ENCODE results near the gene CCNA1.

Gene CCNA1

GRCh38 chr13:36475468-36475867 lies 43.2 kb downstream of the CCNA1 start:
- no peak overlapping the region for H2AFZ ChIP-seq (ENCODE audit: low read depth)
- H3K4me2 ChIP-seq: no peak overlapping the region
- TF ChIP-seq CTCF (conservative IDR thresholded peaks at IDR 0.05; ENCODE audit: low read depth, low read length): no peak
- H4K20me1 ChIP-seq (ENCODE audit: insufficient read depth): no peaks in the 10 kb centered on the region
- H3K4me3 ChIP-seq (IDR thresholded peaks at IDR 0.05; ENCODE audit: insufficient read depth, low read depth, low read length): no peak overlapping the region
- H3K36me3 ChIP-seq (ENCODE audit: insufficient read depth): no peaks in the 10 kb centered on the region
- H3K79me2 ChIP-seq (ENCODE audit: insufficient read depth, low read depth): no peaks in the 10 kb centered on the region
- no peak overlapping the region for H3K27ac ChIP-seq
- H3K9ac ChIP-seq: no peak overlapping the region
- no peaks in the 10 kb centered on the region for H3K4me1 ChIP-seq (ENCODE audit: low read depth, poor library complexity, severe bottlenecking)
- no peaks in the 10 kb centered on the region for H3K27me3 ChIP-seq (ENCODE audit: insufficient read depth, low read depth)

- no peak for TF ChIP-seq CTCF (conservative IDR thresholded peaks at IDR 0.05; ENCODE audit: low read depth, low read length)
- Histone ChIP-seq H3K27ac (no peak overlapping the region), H3K79me2 (ENCODE audit: insufficient read depth, low read depth) (no peaks in the 10 kb centered on the region), H4K20me1 (ENCODE audit: insufficient read depth) (no peaks in the 10 kb centered on the region), H3K4me2 (no peak overlapping the region), H2AFZ (ENCODE audit: low read depth) (no peak overlapping the region), H3K36me3 (ENCODE audit: insufficient read depth) (no peaks in the 10 kb centered on the region), H3K27me3 (ENCODE audit: insufficient read depth, low read depth) (no peaks in the 10 kb centered on the region), H3K4me3 (IDR thresholded peaks at IDR 0.05; ENCODE audit: insufficient read depth, low read depth, low read length) (no peak overlapping the region), H3K9ac (no peak overlapping the region), H3K4me1 (ENCODE audit: low read depth, poor library complexity, severe bottlenecking) (no peaks in the 10 kb centered on the region)
Measured at GRCh38 chr13:36476661-36477060, 44.4 kb downstream of the CCNA1 start.

- Histone ChIP-seq H3K4me1 (ENCODE audit: low read depth, poor library complexity, severe bottlenecking) (no peaks in the 10 kb centered on the region), H2AFZ (ENCODE audit: low read depth) (no peak overlapping the region), H3K79me2 (ENCODE audit: insufficient read depth, low read depth) (no peaks in the 10 kb centered on the region), H4K20me1 (ENCODE audit: insufficient read depth) (no peaks in the 10 kb centered on the region), H3K27me3 (ENCODE audit: insufficient read depth, low read depth) (no peaks in the 10 kb centered on the region), H3K9ac (no peak overlapping the region), H3K27ac (no peak overlapping the region), H3K4me3 (IDR thresholded peaks at IDR 0.05; ENCODE audit: insufficient read depth, low read depth, low read length) (no peak overlapping the region), H3K36me3 (ENCODE audit: insufficient read depth) (no peaks in the 10 kb centered on the region), H3K4me2 (no peak overlapping the region)
- no peak for TF ChIP-seq CTCF (conservative IDR thresholded peaks at IDR 0.05; ENCODE audit: low read depth, low read length)
Measured at GRCh38 chr13:36480726-36481427, 48.6 kb downstream of the CCNA1 start.

- no peaks in the 10 kb centered on the region for H4K20me1 ChIP-seq (ENCODE audit: insufficient read depth)
- H3K9ac ChIP-seq: no peak overlapping the region
- H3K4me1 ChIP-seq (ENCODE audit: low read depth, poor library complexity, severe bottlenecking): no peaks in the 10 kb centered on the region
- no peak for TF ChIP-seq CTCF (conservative IDR thresholded peaks at IDR 0.05; ENCODE audit: low read depth, low read length)
- no peak overlapping the region for H3K4me2 ChIP-seq
- H3K36me3 ChIP-seq (ENCODE audit: insufficient read depth): no peaks in the 10 kb centered on the region
- H3K4me3 ChIP-seq (IDR thresholded peaks at IDR 0.05; ENCODE audit: insufficient read depth, low read depth, low read length): no peak overlapping the region
- H3K27me3 ChIP-seq (ENCODE audit: insufficient read depth, low read depth): no peaks in the 10 kb centered on the region
- H2AFZ ChIP-seq (ENCODE audit: low read depth): no peak overlapping the region
- no peak overlapping the region for H3K27ac ChIP-seq
- H3K79me2 ChIP-seq (ENCODE audit: insufficient read depth, low read depth): no peaks in the 10 kb centered on the region
Measured at GRCh38 chr13:36490055-36490454, 57.8 kb downstream of the CCNA1 start.

Measured in KMS-11 (cell line).